Left lobe of liver (tissue), 2 donors: ENCODE measurements around the gene DMRTA2. TPM values are rescaled to one million over a fixed set of nuclear protein-coding genes. Genes with fewer than 3 reads are reported as not detected.
A peak's percentile ranks its signal among the peaks of the same experiment; 100 is the strongest.

Source experiments
- ATAC-seq: fragments of 200-7000 bp; cut with Tn5 transposase; one replicate; pipeline ENCODE4 v1.9.1; 2020; ENCODE audit warnings: mild to moderate bottlenecking, moderate library complexity
- DNase-seq: peaks from one replicate; pipeline ENCODE4 v3.0.0-alpha.2; 2020; ENCODE audit warnings: low spot score
- total RNA-seq: library from RNA; stranded (reverse); gene quantifications from one replicate; pipeline ENCODE4 v1.2.1, GENCODE V29; 2021
- donor health status: DM: no; HTN: no; CAD: no; lungs with moderate emphysema.
- donor health status: DM: no; HTN: yes; CAD: no.

Gene DMRTA2
- total RNA-seq, 1 donor from 2014 or later = not detected

GRCh38 chr1:50424045-50424883, 1.0 kb upstream of the DMRTA2 start:
- no peak for ATAC-seq
- no peak for DNase-seq

- no peak for DNase-seq
- ATAC-seq = no peak
Measured at GRCh38 chr1:50423670-50424000, 392 bp upstream of the DMRTA2 start.

GRCh38 chr1:50422675-50422945, 633 bp downstream of the DMRTA2 start:
- DNase-seq (no peak), ATAC-seq (no peak)

GRCh38 chr1:50421768-50422674, 1.2 kb downstream of the DMRTA2 start:
- DNase-seq = no peak
- no peak for ATAC-seq

GRCh38 chr1:50421366-50421748, 1.9 kb downstream of the DMRTA2 start:
- DNase-seq (no peak), ATAC-seq (no peak)

GRCh38 chr1:50420689-50421365, 2.4 kb downstream of the DMRTA2 start:
- DNase-seq (no peak), ATAC-seq (no peak)

- DNase-seq (no peak), ATAC-seq (no peak)
Measured at GRCh38 chr1:50419907-50420677, 3.2 kb downstream of the DMRTA2 start.

- ATAC-seq = peak; percentile 57
- DNase-seq = no peak
Measured at GRCh38 chr1:50419192-50419906, 3.9 kb downstream of the DMRTA2 start.

GRCh38 chr1:50418600-50419109, 4.6 kb downstream of the DMRTA2 start:
- ATAC-seq (peak; percentile 32), DNase-seq (no peak)

GRCh38 chr1:50417946-50418599, 5.2 kb downstream of the DMRTA2 start:
- DNase-seq (no peak), ATAC-seq (no peak)

- no peak for DNase-seq
- no peak for ATAC-seq
Measured at GRCh38 chr1:50417507-50417906, 5.7 kb downstream of the DMRTA2 start.

- DNase-seq (no peak), ATAC-seq (no peak)
Measured at GRCh38 chr1:50416553-50417453, 6.4 kb downstream of the DMRTA2 start.

- no peak for ATAC-seq
- no peak for DNase-seq
Measured at GRCh38 chr1:50416150-50416527, 7.1 kb downstream of the DMRTA2 start.

GRCh38 chr1:50415235-50416149, 7.8 kb downstream of the DMRTA2 start:
- DNase-seq (no peak), ATAC-seq (no peak)

GRCh38 chr1:50414853-50415234, 8.4 kb downstream of the DMRTA2 start:
- ATAC-seq = no peak
- DNase-seq = no peak

GRCh38 chr1:50412813-50413476, 10.3 kb downstream of the DMRTA2 start:
- DNase-seq (no peak), ATAC-seq (no peak)

GRCh38 chr1:50405814-50406213, 17.4 kb downstream of the DMRTA2 start:
- DNase-seq (no peak), ATAC-seq (no peak)
